Measurements from ENCODE around the gene RD3L.

The RD3L gene

DNA sequence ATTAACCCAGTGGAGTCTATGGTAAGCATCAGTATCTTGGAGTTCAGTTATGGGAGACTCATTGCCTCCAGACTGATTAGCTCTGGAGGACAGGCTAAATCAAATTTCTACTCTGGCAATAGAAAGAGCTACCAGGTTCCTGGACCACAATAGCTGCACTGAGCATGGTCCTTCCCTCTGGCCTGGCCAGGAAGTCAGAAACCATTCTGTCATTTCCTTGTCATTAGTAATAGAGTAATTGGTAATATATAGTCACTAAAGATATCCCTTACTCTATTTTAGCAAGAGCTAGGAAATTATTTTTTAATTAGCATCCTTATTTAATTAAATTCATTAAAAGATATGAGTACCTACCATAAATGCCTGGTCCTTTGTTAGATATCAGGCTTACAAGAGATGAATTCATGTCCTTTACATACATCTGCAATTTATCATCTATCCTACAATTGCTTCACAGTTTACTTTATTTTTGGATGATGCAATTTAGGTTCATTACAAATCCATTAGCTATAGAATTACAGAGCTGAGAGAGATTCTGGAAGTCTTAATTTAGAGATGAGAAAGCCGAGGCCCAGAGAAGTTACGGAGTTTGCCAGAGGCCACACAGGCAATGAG, 37.7 kb downstream of the RD3L start:
- no peaks in the 10 kb centered on the region for H3K9me3 ChIP-seq (ENCODE audit: low read length)
- no peak overlapping the region for H3K4me3 ChIP-seq (ENCODE audit: low read depth in 1 of 2, low read length in 2 of 2)
- no peak overlapping the region for H3K9ac ChIP-seq (ENCODE audit: low read length)
- H3K27me3 ChIP-seq (ENCODE audit: control insufficient read depth in 1 of 2, insufficient read depth in 2 of 2, low read length in 2 of 2) = no peaks in the 10 kb centered on the region
- H3K4me1 ChIP-seq (ENCODE audit: insufficient read depth, low read length) = peaks cover under 1% of the 10 kb centered on the region
- H3K27ac ChIP-seq (ENCODE audit: low read depth, low read length) = no peak overlapping the region
- no peaks in the 10 kb centered on the region for H3K36me3 ChIP-seq (ENCODE audit: insufficient read depth, low read length)

- Histone ChIP-seq H3K4me3 (ENCODE audit: low read depth in 1 of 2, low read length in 2 of 2) (no peak overlapping the region), H3K4me1 (ENCODE audit: insufficient read depth, low read length) (no peaks in the 10 kb centered on the region), H3K9me3 (ENCODE audit: low read length) (no peaks in the 10 kb centered on the region), H3K27ac (ENCODE audit: low read depth, low read length) (no peak overlapping the region), H3K9ac (ENCODE audit: low read length) (no peak overlapping the region), H3K36me3 (ENCODE audit: insufficient read depth, low read length) (no peaks in the 10 kb centered on the region), H3K27me3 (ENCODE audit: control insufficient read depth in 1 of 2, insufficient read depth in 2 of 2, low read length in 2 of 2) (no peaks in the 10 kb centered on the region)
Measured at GRCh38 chr14:103899833-103900232, 42.5 kb downstream of the RD3L start.

- H3K9ac ChIP-seq (ENCODE audit: low read length) = no peak overlapping the region
- no peaks in the 10 kb centered on the region for H3K36me3 ChIP-seq (ENCODE audit: insufficient read depth, low read length)
- no peaks in the 10 kb centered on the region for H3K27me3 ChIP-seq (ENCODE audit: control insufficient read depth in 1 of 2, insufficient read depth in 2 of 2, low read length in 2 of 2)
- no peak overlapping the region for H3K27ac ChIP-seq (ENCODE audit: low read depth, low read length)
- no peaks in the 10 kb centered on the region for H3K4me1 ChIP-seq (ENCODE audit: insufficient read depth, low read length)
- H3K4me3 ChIP-seq (ENCODE audit: low read depth in 1 of 2, low read length in 2 of 2) = no peak overlapping the region
- no peaks in the 10 kb centered on the region for H3K9me3 ChIP-seq (ENCODE audit: low read length)
Measured at GRCh38 chr14:103899316-103899715, 43.0 kb downstream of the RD3L start.

DNA sequence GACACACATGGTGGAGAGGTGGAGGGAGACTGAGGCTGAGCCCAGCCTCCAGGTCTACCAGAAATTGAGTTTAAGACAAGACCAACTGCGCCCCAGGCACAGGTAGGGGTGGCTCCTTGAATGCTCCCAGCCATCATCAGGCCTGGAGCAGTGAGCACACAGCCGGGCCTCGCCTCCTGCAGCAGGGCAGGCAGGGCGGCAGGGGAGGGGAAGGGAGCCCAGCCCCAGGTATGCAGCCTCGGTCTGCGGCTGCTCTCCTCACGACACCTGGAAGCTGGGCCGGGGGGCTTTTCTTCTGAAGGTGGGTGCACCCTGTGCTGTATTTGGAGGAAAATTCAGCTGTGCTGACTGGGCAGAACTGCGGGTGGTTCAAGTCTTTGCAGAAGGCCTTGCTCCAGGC, 43.6 kb downstream of the RD3L start:
- H3K4me1 ChIP-seq (ENCODE audit: insufficient read depth, low read length) = no peaks in the 10 kb centered on the region
- H3K4me3 ChIP-seq (ENCODE audit: low read depth in 1 of 2, low read length in 2 of 2) = no peak overlapping the region
- H3K9ac ChIP-seq (ENCODE audit: low read length) = no peak overlapping the region
- H3K9me3 ChIP-seq (ENCODE audit: low read length) = no peaks in the 10 kb centered on the region
- H3K27ac ChIP-seq (ENCODE audit: low read depth, low read length) = no peak overlapping the region
- H3K27me3 ChIP-seq (ENCODE audit: control insufficient read depth in 1 of 2, insufficient read depth in 2 of 2, low read length in 2 of 2) = no peaks in the 10 kb centered on the region
- no peaks in the 10 kb centered on the region for H3K36me3 ChIP-seq (ENCODE audit: insufficient read depth, low read length)

- H3K4me3 ChIP-seq (ENCODE audit: low read depth in 1 of 2, low read length in 2 of 2) = no peak overlapping the region
- H3K9ac ChIP-seq (ENCODE audit: low read length) = no peak overlapping the region
- H3K27ac ChIP-seq (ENCODE audit: low read depth, low read length) = no peak overlapping the region
- H3K27me3 ChIP-seq (ENCODE audit: control insufficient read depth in 1 of 2, insufficient read depth in 2 of 2, low read length in 2 of 2) = no peaks in the 10 kb centered on the region
- no peaks in the 10 kb centered on the region for H3K4me1 ChIP-seq (ENCODE audit: insufficient read depth, low read length)
- H3K36me3 ChIP-seq (ENCODE audit: insufficient read depth, low read length) = no peaks in the 10 kb centered on the region
- no peaks in the 10 kb centered on the region for H3K9me3 ChIP-seq (ENCODE audit: low read length)
Measured at GRCh38 chr14:103898204-103898603, 44.1 kb downstream of the RD3L start.

GRCh38 chr14:103897075-103897947, 45.0 kb downstream of the RD3L start:
- Histone ChIP-seq H3K36me3 (ENCODE audit: insufficient read depth, low read length) (no peaks in the 10 kb centered on the region), H3K9ac (ENCODE audit: low read length) (no peak overlapping the region), H3K9me3 (ENCODE audit: low read length) (no peaks in the 10 kb centered on the region), H3K4me3 (ENCODE audit: low read depth in 1 of 2, low read length in 2 of 2) (no peak overlapping the region), H3K27ac (ENCODE audit: low read depth, low read length) (no peak overlapping the region), H3K27me3 (ENCODE audit: control insufficient read depth in 1 of 2, insufficient read depth in 2 of 2, low read length in 2 of 2) (no peaks in the 10 kb centered on the region), H3K4me1 (ENCODE audit: insufficient read depth, low read length) (no peaks in the 10 kb centered on the region)

- Histone ChIP-seq H3K9me3 (ENCODE audit: low read length) (no peaks in the 10 kb centered on the region), H3K27ac (ENCODE audit: low read depth, low read length) (no peak overlapping the region), H3K27me3 (ENCODE audit: control insufficient read depth in 1 of 2, insufficient read depth in 2 of 2, low read length in 2 of 2) (no peaks in the 10 kb centered on the region), H3K36me3 (ENCODE audit: insufficient read depth, low read length) (no peaks in the 10 kb centered on the region), H3K4me1 (ENCODE audit: insufficient read depth, low read length) (no peaks in the 10 kb centered on the region), H3K9ac (ENCODE audit: low read length) (no peak overlapping the region), H3K4me3 (ENCODE audit: low read depth in 1 of 2, low read length in 2 of 2) (no peak overlapping the region)
Measured at GRCh38 chr14:103896578-103896977, 45.8 kb downstream of the RD3L start.

DNA sequence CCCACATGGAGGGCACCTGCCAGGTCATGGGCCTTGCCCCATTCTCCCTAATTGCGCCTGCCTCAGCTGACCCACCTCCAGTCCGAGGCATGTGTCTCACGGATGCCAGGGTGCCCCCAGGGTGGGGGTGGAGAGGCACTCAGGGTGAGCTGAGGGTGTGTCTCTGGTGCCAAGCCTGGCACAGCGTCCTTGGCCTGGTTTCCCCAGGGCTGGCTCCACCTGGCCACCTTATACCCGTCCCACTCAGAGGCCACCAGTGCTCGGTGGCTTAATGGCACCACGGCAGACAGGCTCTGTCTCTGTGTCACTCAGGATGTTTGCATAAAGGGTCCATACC, 47.6 kb downstream of the RD3L start:
- Histone ChIP-seq H3K4me1 (ENCODE audit: insufficient read depth, low read length) (no peaks in the 10 kb centered on the region), H3K27ac (ENCODE audit: low read depth, low read length) (no peak overlapping the region), H3K9me3 (ENCODE audit: low read length) (no peaks in the 10 kb centered on the region)

DNA sequence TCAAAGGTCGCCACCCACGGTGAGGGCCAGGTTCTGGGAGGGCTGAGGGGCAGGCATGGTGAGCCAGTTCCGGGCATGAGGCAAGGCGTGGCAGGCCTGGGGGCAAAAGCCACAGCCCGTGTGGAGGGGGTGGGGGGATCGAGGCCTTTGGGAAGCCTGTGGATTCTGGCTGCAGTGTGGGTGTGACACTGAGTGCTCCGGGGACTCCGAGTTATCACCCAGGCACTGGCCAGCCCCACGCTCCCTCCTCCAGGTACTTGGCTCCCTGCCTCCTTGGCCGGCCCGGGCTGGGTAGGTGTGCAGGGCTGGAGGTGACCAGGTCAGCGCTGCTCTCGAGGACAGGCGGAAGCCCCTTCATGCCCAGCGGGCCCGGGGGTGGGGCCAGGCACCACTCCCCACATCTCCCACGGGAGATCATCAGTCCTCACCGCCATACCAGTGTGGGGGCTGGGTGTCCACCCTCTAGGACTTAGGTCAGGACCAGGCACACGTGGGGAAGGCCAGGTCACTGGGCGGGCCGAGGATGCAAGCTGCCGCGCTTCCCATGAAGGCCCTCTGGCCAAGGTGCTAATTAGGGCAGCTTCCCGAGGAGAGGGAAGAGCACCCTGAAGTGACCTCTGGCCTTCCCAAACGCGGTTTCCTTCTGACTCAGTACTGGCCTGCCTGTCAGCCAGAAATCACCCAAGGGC, 48.2 kb downstream of the RD3L start:
- Histone ChIP-seq H3K4me3 (ENCODE audit: low read depth in 1 of 2, low read length in 2 of 2) (no peak overlapping the region), H3K9me3 (ENCODE audit: low read length) (no peaks in the 10 kb centered on the region), H3K9ac (ENCODE audit: low read length) (no peak overlapping the region), H3K27ac (ENCODE audit: low read depth, low read length) (no peak overlapping the region), H3K27me3 (ENCODE audit: control insufficient read depth in 1 of 2, insufficient read depth in 2 of 2, low read length in 2 of 2) (no peaks in the 10 kb centered on the region), H3K36me3 (ENCODE audit: insufficient read depth, low read length) (no peaks in the 10 kb centered on the region), H3K4me1 (ENCODE audit: insufficient read depth, low read length) (no peaks in the 10 kb centered on the region)

More for the DNA sequence above, 47.6 kb downstream of the RD3L start:
- no peak overlapping the region for H3K4me3 ChIP-seq (ENCODE audit: low read depth in 1 of 2, low read length in 2 of 2)
- H3K36me3 ChIP-seq (ENCODE audit: insufficient read depth, low read length) = no peaks in the 10 kb centered on the region
- H3K9ac ChIP-seq (ENCODE audit: low read length) = no peak overlapping the region
- H3K27me3 ChIP-seq (ENCODE audit: control insufficient read depth in 1 of 2, insufficient read depth in 2 of 2, low read length in 2 of 2) = no peaks in the 10 kb centered on the region

DNA sequence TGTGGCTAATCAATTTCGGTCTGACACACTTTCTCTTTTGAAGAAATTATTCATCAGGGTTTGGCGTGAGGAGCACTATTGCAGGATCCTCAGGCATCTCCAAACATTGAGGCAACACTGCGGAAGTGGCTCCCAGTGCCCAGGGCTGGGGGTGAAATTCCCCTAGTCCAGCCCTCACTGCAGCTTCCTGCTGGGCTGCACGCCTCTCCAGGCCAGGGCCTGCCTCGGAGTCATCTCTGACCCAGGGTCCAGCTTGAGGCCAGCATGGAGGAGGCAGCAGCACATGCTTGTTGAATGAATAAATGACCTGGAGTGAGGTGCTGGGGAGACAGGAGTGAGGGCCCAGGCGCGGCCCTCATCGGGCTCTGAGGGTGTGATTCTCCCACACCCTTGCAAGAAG, 50.1 kb downstream of the RD3L start:
- Histone ChIP-seq H3K9ac (ENCODE audit: low read length) (no peak overlapping the region), H3K27me3 (ENCODE audit: control insufficient read depth in 1 of 2, insufficient read depth in 2 of 2, low read length in 2 of 2) (no peaks in the 10 kb centered on the region), H3K27ac (ENCODE audit: low read depth, low read length) (no peak overlapping the region), H3K4me1 (ENCODE audit: insufficient read depth, low read length) (no peaks in the 10 kb centered on the region), H3K9me3 (ENCODE audit: low read length) (no peaks in the 10 kb centered on the region), H3K36me3 (ENCODE audit: insufficient read depth, low read length) (no peaks in the 10 kb centered on the region), H3K4me3 (ENCODE audit: low read depth in 1 of 2, low read length in 2 of 2) (no peak overlapping the region)

DNA sequence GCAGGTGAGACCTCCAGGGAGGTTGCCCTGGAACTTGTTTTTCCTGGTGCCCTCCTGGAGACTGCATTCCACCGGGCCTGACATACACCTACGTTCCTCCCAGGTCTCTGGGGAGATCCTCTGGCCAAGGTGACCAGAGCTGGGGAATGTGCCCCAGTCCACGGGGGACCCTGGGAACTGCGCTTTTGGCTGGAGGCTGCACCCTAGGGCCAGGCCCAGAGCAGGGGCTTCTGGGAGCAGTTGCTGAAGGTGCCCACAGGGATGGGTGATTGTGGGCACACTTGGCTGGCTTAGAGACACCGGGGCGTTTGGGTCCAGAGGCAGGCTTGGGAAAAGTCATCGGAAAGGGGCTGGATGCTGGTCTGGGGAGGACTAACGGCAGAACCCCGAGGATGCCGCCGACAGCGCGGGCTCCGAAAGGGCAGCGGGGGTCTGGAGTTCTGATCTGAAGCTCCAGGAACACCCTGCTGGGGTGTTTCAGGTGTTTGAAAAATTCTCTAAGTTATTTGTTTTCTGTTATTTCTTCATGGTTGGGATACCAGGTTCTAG, 50.6 kb downstream of the RD3L start:
- no peaks in the 10 kb centered on the region for H3K4me1 ChIP-seq (ENCODE audit: insufficient read depth, low read length)
- H3K36me3 ChIP-seq (ENCODE audit: insufficient read depth, low read length) = no peaks in the 10 kb centered on the region
- H3K27ac ChIP-seq (ENCODE audit: low read depth, low read length) = no peak overlapping the region
- H3K9ac ChIP-seq (ENCODE audit: low read length) = no peak overlapping the region
- no peaks in the 10 kb centered on the region for H3K9me3 ChIP-seq (ENCODE audit: low read length)
- H3K4me3 ChIP-seq (ENCODE audit: low read depth in 1 of 2, low read length in 2 of 2) = no peak overlapping the region
- no peaks in the 10 kb centered on the region for H3K27me3 ChIP-seq (ENCODE audit: control insufficient read depth in 1 of 2, insufficient read depth in 2 of 2, low read length in 2 of 2)

All from muscle layer of colon (tissue), 2 donors.